ENCODE measurements around the gene CUBN. TPM values are rescaled to one million over a fixed set of nuclear protein-coding genes. Genes with fewer than 3 reads are reported as not detected.

The CUBN gene
- total RNA-seq, 1 experiment from 2014 or later = not detected

GRCh38 chr10:17166699-17167098 is 37.1 kb upstream of the CUBN start:
- DNase-seq = no peak
- Histone ChIP-seq H3K9me2 (replicated peaks; ENCODE audit: insufficient read depth, low read length) (no peaks in the 10 kb centered on the region), H3K27ac (ENCODE audit: low read length) (no peak overlapping the region), H3K4me2 (ENCODE audit: low read depth, low read length, poor library complexity, severe bottlenecking) (no peak overlapping the region), H4K20me1 (ENCODE audit: insufficient read depth, low read depth, low read length) (no peaks in the 10 kb centered on the region), H3K79me2 (ENCODE audit: low read length) (no peaks in the 10 kb centered on the region), H3K4me3 (ENCODE audit: low read length) (no peak overlapping the region), H3K9ac (ENCODE audit: low read length) (no peak overlapping the region), H3K36me3 (ENCODE audit: insufficient read depth, low read length) (no peaks in the 10 kb centered on the region), H3K27me3 (ENCODE audit: low read length) (no peaks in the 10 kb centered on the region), H3K4me1 (ENCODE audit: low read length) (no peaks in the 10 kb centered on the region), H3K9me3 (ENCODE audit: low read length) (no peaks in the 10 kb centered on the region), H2AFZ (ENCODE audit: low read length) (no peak overlapping the region)

- Histone ChIP-seq H3K27ac (ENCODE audit: low read length) (no peak overlapping the region), H3K4me3 (ENCODE audit: low read length) (no peak overlapping the region), H3K9ac (ENCODE audit: low read length) (no peak overlapping the region), H3K4me1 (ENCODE audit: low read length) (no peaks in the 10 kb centered on the region), H3K36me3 (ENCODE audit: insufficient read depth, low read length) (no peaks in the 10 kb centered on the region), H2AFZ (ENCODE audit: low read length) (no peak overlapping the region), H4K20me1 (ENCODE audit: insufficient read depth, low read depth, low read length) (no peaks in the 10 kb centered on the region), H3K9me2 (replicated peaks; ENCODE audit: insufficient read depth, low read length) (no peaks in the 10 kb centered on the region), H3K9me3 (ENCODE audit: low read length) (no peaks in the 10 kb centered on the region), H3K4me2 (ENCODE audit: low read depth, low read length, poor library complexity, severe bottlenecking) (no peak overlapping the region), H3K27me3 (ENCODE audit: low read length) (no peaks in the 10 kb centered on the region), H3K79me2 (ENCODE audit: low read length) (no peaks in the 10 kb centered on the region)
- no peak for DNase-seq
Measured at GRCh38 chr10:17162828-17163227, 33.2 kb upstream of the CUBN start.

- Histone ChIP-seq H3K4me3 (ENCODE audit: low read length) (no peak overlapping the region), H3K4me2 (ENCODE audit: low read depth, low read length, poor library complexity, severe bottlenecking) (no peak overlapping the region), H3K27ac (ENCODE audit: low read length) (no peak overlapping the region), H3K27me3 (ENCODE audit: low read length) (no peaks in the 10 kb centered on the region), H3K9ac (ENCODE audit: low read length) (no peak overlapping the region), H3K9me3 (ENCODE audit: low read length) (no peaks in the 10 kb centered on the region), H3K4me1 (ENCODE audit: low read length) (no peaks in the 10 kb centered on the region), H4K20me1 (ENCODE audit: insufficient read depth, low read depth, low read length) (no peaks in the 10 kb centered on the region), H3K9me2 (replicated peaks; ENCODE audit: insufficient read depth, low read length) (no peaks in the 10 kb centered on the region), H2AFZ (ENCODE audit: low read length) (no peak overlapping the region), H3K36me3 (ENCODE audit: insufficient read depth, low read length) (no peaks in the 10 kb centered on the region), H3K79me2 (ENCODE audit: low read length) (no peaks in the 10 kb centered on the region)
- DNase-seq = no peak
Measured at GRCh38 chr10:17161775-17162174, 32.2 kb upstream of the CUBN start.

GRCh38 chr10:17157024-17157423 is 27.4 kb upstream of the CUBN start:
- H3K9me3 ChIP-seq (ENCODE audit: low read length) = no peaks in the 10 kb centered on the region
- H3K4me1 ChIP-seq (ENCODE audit: low read length) = no peaks in the 10 kb centered on the region

GRCh38 chr10:17155826-17156225 is 26.2 kb upstream of the CUBN start:
- no peak for DNase-seq
- Histone ChIP-seq H3K36me3 (ENCODE audit: insufficient read depth, low read length) (no peaks in the 10 kb centered on the region), H4K20me1 (ENCODE audit: insufficient read depth, low read depth, low read length) (no peaks in the 10 kb centered on the region), H3K4me1 (ENCODE audit: low read length) (no peaks in the 10 kb centered on the region), H3K4me3 (ENCODE audit: low read length) (no peak overlapping the region), H3K27me3 (ENCODE audit: low read length) (no peaks in the 10 kb centered on the region), H3K27ac (ENCODE audit: low read length) (no peak overlapping the region), H3K9ac (ENCODE audit: low read length) (no peak overlapping the region), H3K4me2 (ENCODE audit: low read depth, low read length, poor library complexity, severe bottlenecking) (no peak overlapping the region), H3K9me2 (replicated peaks; ENCODE audit: insufficient read depth, low read length) (no peaks in the 10 kb centered on the region), H3K9me3 (ENCODE audit: low read length) (no peaks in the 10 kb centered on the region), H2AFZ (ENCODE audit: low read length) (no peak overlapping the region), H3K79me2 (ENCODE audit: low read length) (no peaks in the 10 kb centered on the region)

More at GRCh38 chr10:17157024-17157423, 27.4 kb upstream of the CUBN start:
- no peaks in the 10 kb centered on the region for H4K20me1 ChIP-seq (ENCODE audit: insufficient read depth, low read depth, low read length)
- no peak overlapping the region for H3K4me2 ChIP-seq (ENCODE audit: low read depth, low read length, poor library complexity, severe bottlenecking)
- no peaks in the 10 kb centered on the region for H3K36me3 ChIP-seq (ENCODE audit: insufficient read depth, low read length)
- H3K9ac ChIP-seq (ENCODE audit: low read length) = no peak overlapping the region
- no peaks in the 10 kb centered on the region for H3K27me3 ChIP-seq (ENCODE audit: low read length)
- H3K79me2 ChIP-seq (ENCODE audit: low read length) = no peaks in the 10 kb centered on the region
- H3K9me2 ChIP-seq (replicated peaks; ENCODE audit: insufficient read depth, low read length) = no peaks in the 10 kb centered on the region
- no peak for DNase-seq
- no peak overlapping the region for H2AFZ ChIP-seq (ENCODE audit: low read length)
- no peak overlapping the region for H3K4me3 ChIP-seq (ENCODE audit: low read length)
- no peak overlapping the region for H3K27ac ChIP-seq (ENCODE audit: low read length)

- H3K27me3 ChIP-seq (ENCODE audit: low read length) = no peaks in the 10 kb centered on the region
- H2AFZ ChIP-seq (ENCODE audit: low read length) = no peak overlapping the region
- H3K9ac ChIP-seq (ENCODE audit: low read length) = no peak overlapping the region
- H3K79me2 ChIP-seq (ENCODE audit: low read length) = no peaks in the 10 kb centered on the region
- no peaks in the 10 kb centered on the region for H3K4me1 ChIP-seq (ENCODE audit: low read length)
- no peaks in the 10 kb centered on the region for H4K20me1 ChIP-seq (ENCODE audit: insufficient read depth, low read depth, low read length)
- H3K36me3 ChIP-seq (ENCODE audit: insufficient read depth, low read length) = no peaks in the 10 kb centered on the region
- DNase-seq = no peak
- H3K9me2 ChIP-seq (replicated peaks; ENCODE audit: insufficient read depth, low read length) = no peaks in the 10 kb centered on the region
- H3K4me3 ChIP-seq (ENCODE audit: low read length) = no peak overlapping the region
- no peak overlapping the region for H3K4me2 ChIP-seq (ENCODE audit: low read depth, low read length, poor library complexity, severe bottlenecking)
- no peak overlapping the region for H3K27ac ChIP-seq (ENCODE audit: low read length)
- no peaks in the 10 kb centered on the region for H3K9me3 ChIP-seq (ENCODE audit: low read length)
Measured at GRCh38 chr10:17154116-17154515, 24.5 kb upstream of the CUBN start.

- Histone ChIP-seq H3K4me1 (ENCODE audit: low read length) (no peaks in the 10 kb centered on the region), H3K27ac (ENCODE audit: low read length) (no peak overlapping the region), H2AFZ (ENCODE audit: low read length) (no peak overlapping the region), H3K9me3 (ENCODE audit: low read length) (no peaks in the 10 kb centered on the region), H4K20me1 (ENCODE audit: insufficient read depth, low read depth, low read length) (no peaks in the 10 kb centered on the region), H3K36me3 (ENCODE audit: insufficient read depth, low read length) (no peaks in the 10 kb centered on the region), H3K4me2 (ENCODE audit: low read depth, low read length, poor library complexity, severe bottlenecking) (no peak overlapping the region), H3K9ac (ENCODE audit: low read length) (no peak overlapping the region), H3K79me2 (ENCODE audit: low read length) (no peaks in the 10 kb centered on the region), H3K9me2 (replicated peaks; ENCODE audit: insufficient read depth, low read length) (no peaks in the 10 kb centered on the region), H3K4me3 (ENCODE audit: low read length) (no peak overlapping the region), H3K27me3 (ENCODE audit: low read length) (no peaks in the 10 kb centered on the region)
- no peak for DNase-seq
Measured at GRCh38 chr10:17153321-17153720, 23.7 kb upstream of the CUBN start.

GRCh38 chr10:17151716-17152115 is 22.1 kb upstream of the CUBN start:
- Histone ChIP-seq H3K36me3 (ENCODE audit: insufficient read depth, low read length) (no peaks in the 10 kb centered on the region), H3K27ac (ENCODE audit: low read length) (no peak overlapping the region), H3K9ac (ENCODE audit: low read length) (no peak overlapping the region), H3K27me3 (ENCODE audit: low read length) (no peaks in the 10 kb centered on the region), H4K20me1 (ENCODE audit: insufficient read depth, low read depth, low read length) (no peaks in the 10 kb centered on the region), H3K4me3 (ENCODE audit: low read length) (no peak overlapping the region), H3K79me2 (ENCODE audit: low read length) (no peaks in the 10 kb centered on the region), H2AFZ (ENCODE audit: low read length) (no peak overlapping the region), H3K4me2 (ENCODE audit: low read depth, low read length, poor library complexity, severe bottlenecking) (no peak overlapping the region), H3K9me2 (replicated peaks; ENCODE audit: insufficient read depth, low read length) (no peaks in the 10 kb centered on the region), H3K9me3 (ENCODE audit: low read length) (no peaks in the 10 kb centered on the region), H3K4me1 (ENCODE audit: low read length) (no peaks in the 10 kb centered on the region)
- DNase-seq = no peak

- no peaks in the 10 kb centered on the region for H3K9me2 ChIP-seq (replicated peaks; ENCODE audit: insufficient read depth, low read length)
- H3K4me1 ChIP-seq (ENCODE audit: low read length) = no peaks in the 10 kb centered on the region
- DNase-seq = no peak
- no peaks in the 10 kb centered on the region for H4K20me1 ChIP-seq (ENCODE audit: insufficient read depth, low read depth, low read length)
- H3K36me3 ChIP-seq (ENCODE audit: insufficient read depth, low read length) = no peaks in the 10 kb centered on the region
- H3K9ac ChIP-seq (ENCODE audit: low read length) = no peak overlapping the region
- H2AFZ ChIP-seq (ENCODE audit: low read length) = no peak overlapping the region
- H3K79me2 ChIP-seq (ENCODE audit: low read length) = no peaks in the 10 kb centered on the region
- H3K9me3 ChIP-seq (ENCODE audit: low read length) = no peaks in the 10 kb centered on the region
- no peak overlapping the region for H3K4me3 ChIP-seq (ENCODE audit: low read length)
- H3K27me3 ChIP-seq (ENCODE audit: low read length) = no peaks in the 10 kb centered on the region
- no peak overlapping the region for H3K4me2 ChIP-seq (ENCODE audit: low read depth, low read length, poor library complexity, severe bottlenecking)
- H3K27ac ChIP-seq (ENCODE audit: low read length) = no peak overlapping the region
Measured at GRCh38 chr10:17147884-17148489, 18.4 kb upstream of the CUBN start.
